GM12891 (cell line): ENCODE data around the gene SMARCA4.

Experiments
- POLR2A ChIP-seq: IDR thresholded peaks from 2 replicates; pipeline ENCODE4 v1.6.1; 2011; ENCODE audit warnings: low read depth, low read length, control low read depth
- POU2F2 ChIP-seq: IDR thresholded peaks from 2 replicates; pipeline ENCODE4 v1.6.1; 2011; ENCODE audit warnings: low read depth, mild to moderate bottlenecking, control low read depth, low read length, moderate library complexity
- TAF1 ChIP-seq: IDR thresholded peaks from 2 replicates; pipeline ENCODE4 v1.6.1; 2011; ENCODE audit warnings: low read depth, low read length, control low read depth

DNA sequence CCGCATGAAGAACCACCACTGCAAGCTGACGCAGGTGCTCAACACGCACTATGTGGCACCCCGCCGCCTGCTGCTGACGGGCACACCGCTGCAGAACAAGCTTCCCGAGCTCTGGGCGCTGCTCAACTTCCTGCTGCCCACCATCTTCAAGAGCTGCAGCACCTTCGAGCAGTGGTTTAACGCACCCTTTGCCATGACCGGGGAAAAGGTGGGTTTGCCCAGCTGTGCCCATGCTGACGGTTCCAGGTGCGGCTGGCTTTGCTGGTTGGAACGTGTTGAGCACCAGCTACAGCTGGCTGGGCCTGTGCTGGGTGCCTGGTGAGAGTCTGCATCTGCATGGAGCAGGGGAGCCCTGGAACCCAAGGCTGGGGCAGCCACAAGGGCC, 60.9 kb downstream of the SMARCA4 start:
- TF ChIP-seq TAF1 (no peak), POU2F2 (no peak), POLR2A (no peak)
